CD14-positive monocyte (primary cell): ENCODE results near the gene ANXA11. TPM values are rescaled to one million over a fixed set of nuclear protein-coding genes. Genes with fewer than 3 reads are reported as not detected.

Source experiments
- DNase-seq, 3 donors: peaks; one replicate each; pipeline ENCODE4 v3.0.0-alpha.2; 2011 to 2022
- H2AFZ ChIP-seq: 2 replicates; pipeline ENCODE4 v1.6.0; 2012; ENCODE audit warnings: mild to moderate bottlenecking, low read depth, low read length, inconsistent platforms; ENCODE audit not compliant: insufficient read depth, poor library complexity, severe bottlenecking
- H3K27ac ChIP-seq, 2 donors: 1 replicate in 1 of 2; 2 replicates in 1 of 2; pipeline ENCODE4 v1.5.1; 2012 to 2013; ENCODE audit warnings: low read length in 2 of 2, control low read depth in 1 of 2, inconsistent platforms in 1 of 2, low read depth in 1 of 2, mild to moderate bottlenecking in 1 of 2
- H3K27me3 ChIP-seq, 2 donors: one replicate each; pipeline versions ENCODE4 v1.6.0 to v1.6.1; 2011 to 2013; ENCODE audit warnings: low read length in 2 of 2; ENCODE audit not compliant: control insufficient read depth in 2 of 2, insufficient read depth in 2 of 2
- H3K36me3 ChIP-seq, 2 donors: replicated peaks in 1 of 2; 1 replicate in 1 of 2; 2 replicates in 1 of 2; pipeline versions ENCODE4 v1.5.1 to v1.6.1; 2012 to 2013; ENCODE audit warnings: low read length in 2 of 2, control low read depth in 1 of 2, inconsistent platforms in 1 of 2, mild to moderate bottlenecking in 1 of 2; ENCODE audit not compliant: insufficient read depth in 2 of 2, control insufficient read depth in 1 of 2
- H3K4me1 ChIP-seq, 2 donors: 1 replicate in 1 of 2; 2 replicates in 1 of 2; pipeline versions ENCODE4 v1.5.1 to v1.6.1; 2012 to 2013; ENCODE audit warnings: low read length in 2 of 2, control low read depth in 1 of 2, inconsistent platforms in 1 of 2, mild to moderate bottlenecking in 1 of 2, moderate library complexity in 1 of 2; ENCODE audit not compliant: insufficient read depth in 2 of 2, control insufficient read depth in 1 of 2
- H3K4me2 ChIP-seq: replicated peaks from 2 replicates; pipeline ENCODE3; 2012; ENCODE audit warnings: low read length, moderate library complexity, mild to moderate bottlenecking; ENCODE audit not compliant: poor library complexity, severe bottlenecking; ENCODE audit errors: extremely low read depth
- H3K4me3 ChIP-seq, 3 experiments: fragments of 200-600 bp in 1 of 3; sonication (generic) in 1 of 3; replicated peaks in 1 of 3; 1 replicate in 2 of 3; 2 replicates in 1 of 3; pipeline ENCODE4 v1.5.1; 2011 to 2013; ENCODE audit warnings: low read length in 3 of 3, mild to moderate bottlenecking in 3 of 3, control low read depth in 2 of 3, low read depth in 2 of 3, inconsistent platforms in 1 of 3, moderate library complexity in 1 of 3
- H3K79me2 ChIP-seq: 2 replicates; pipeline ENCODE4 v1.6.0; 2012; ENCODE audit warnings: mild to moderate bottlenecking, control low read depth, inconsistent platforms, low read length, moderate library complexity; ENCODE audit not compliant: insufficient read depth
- H3K9ac ChIP-seq: 2 replicates; pipeline ENCODE4 v1.6.0; 2017; ENCODE audit warnings: low read length, mild to moderate bottlenecking; ENCODE audit not compliant: insufficient read depth, poor library complexity, severe bottlenecking
- H3K9me3 ChIP-seq, 2 donors: replicated peaks in 1 of 2; 1 replicate in 1 of 2; 2 replicates in 1 of 2; pipeline versions ENCODE4 v1.5.1 to v1.6.1; 2012 to 2013; ENCODE audit warnings: low read length in 2 of 2, control low read depth in 1 of 2; ENCODE audit not compliant: control insufficient read depth in 1 of 2, insufficient read depth in 1 of 2
- H4K20me1 ChIP-seq: 2 replicates; pipeline ENCODE4 v1.6.0; 2012; ENCODE audit warnings: mild to moderate bottlenecking, low read length, control low read depth, moderate library complexity; ENCODE audit not compliant: insufficient read depth
- H3K27ac Mint-ChIP-seq, 7 donors: one replicate each; pipeline ENCODE4 v1.8.0; 2020; ENCODE audit warnings: mild to moderate bottlenecking in 7 of 7, mixed read lengths in 7 of 7, moderate library complexity in 6 of 7, inconsistent platforms in 2 of 7
- H3K27me3 Mint-ChIP-seq, 3 donors: one replicate each; pipeline ENCODE4 v1.8.0; 2021 to 2022; ENCODE audit warnings: low read depth in 3 of 3, mild to moderate bottlenecking in 3 of 3, mixed read lengths in 3 of 3, moderate library complexity in 3 of 3, inconsistent platforms in 1 of 3
- H3K36me3 Mint-ChIP-seq, 2 donors: one replicate each; pipeline ENCODE4 v1.8.0; 2020; ENCODE audit warnings: mixed read lengths in 2 of 2, inconsistent platforms in 1 of 2, mild to moderate bottlenecking in 1 of 2
- H3K4me1 Mint-ChIP-seq: one replicate; pipeline ENCODE4 v1.8.0; 2020; ENCODE audit warnings: mild to moderate bottlenecking, mixed read lengths
- H3K4me3 Mint-ChIP-seq, 2 donors: one replicate each; pipeline ENCODE4 v1.8.0; 2020; ENCODE audit warnings: mild to moderate bottlenecking in 2 of 2, mixed read lengths in 2 of 2, moderate library complexity in 1 of 2
- H3K9me3 Mint-ChIP-seq, 7 donors: one replicate each; pipeline ENCODE4 v1.8.0; 2020 to 2022; ENCODE audit warnings: mixed read lengths in 7 of 7, mild to moderate bottlenecking in 6 of 7, moderate library complexity in 6 of 7, inconsistent platforms in 2 of 7
- WGBS: methylation state at CpG from one replicate; pipeline ENCODE4 v1.1.5; 2013; ENCODE audit warnings: missing lambda C conversion rate; ENCODE audit not compliant: insufficient coverage; 5-methylcytosine and 5-hydroxymethylcytosine counted together
- intact Hi-C, 2 donors: fragments of 100-400 bp; cut with micrococcal nuclease; formaldehyde crosslinking; loops; one replicate each; pipeline versions ENCODE4 v1.15.0 to v1.15.1; 2023
- polyA plus RNA-seq, 3 donors: library from polyadenylated mRNA; depleted of rRNA in 1 of 3; unstranded in 2 of 3; stranded (reverse) in 1 of 3; fragments of 300-500 nt in 2 of 3; fragments of >200 nt in 1 of 3; fragmentation: Illumina TruSeq in 2 of 3; gene quantifications; 1 replicate in 2 of 3; 2 replicates in 1 of 3; pipeline ENCODE4 v1.2.3, GENCODE V29; 2012 to 2021
- TF ChIP-seq, protein P1 (sequence below): fragments of 200-600 bp; IDR thresholded peaks from one replicate; pipeline ENCODE4 v1.8.0; 2022; ENCODE audit warnings: antibody characterized with exemption, mild to moderate bottlenecking

Gene ANXA11
- polyA plus RNA-seq, 3 donors, result 95.6 to 174 (median 134) TPM

- Mint-ChIP-seq H3K27ac (no peak overlapping the region), H3K9me3 (no peaks in the 10 kb centered on the region), H3K4me1 (peaks cover 6% of the 10 kb centered on the region), H3K4me3 (no peak overlapping the region), H3K27me3 (peaks cover 6 to 24% (median 16%) of the 10 kb centered on the region in 3 donors), H3K36me3 (no peaks in the 10 kb centered on the region)
- intact Hi-C loops, result no loop called here
- no peak for DNase-seq
- Histone ChIP-seq H3K4me2 (no peak overlapping the region), H3K9me3 (no peaks in the 10 kb centered on the region), H3K79me2 (no peaks in the 10 kb centered on the region), H3K27me3 (no peaks in the 10 kb centered on the region), H3K4me3 (no peak overlapping the region), H3K9ac (no peak overlapping the region), H2AFZ (no peak overlapping the region), H3K27ac (no peak overlapping the region), H3K36me3 (no peaks in the 10 kb centered on the region), H3K4me1 (peaks cover 5 to 6% of the 10 kb centered on the region in 2 donors), H4K20me1 (no peaks in the 10 kb centered on the region)
- WGBS, result 100% methylated on average over 1 of the region's 2 CpGs
- TF ChIP-seq, protein P1, sequence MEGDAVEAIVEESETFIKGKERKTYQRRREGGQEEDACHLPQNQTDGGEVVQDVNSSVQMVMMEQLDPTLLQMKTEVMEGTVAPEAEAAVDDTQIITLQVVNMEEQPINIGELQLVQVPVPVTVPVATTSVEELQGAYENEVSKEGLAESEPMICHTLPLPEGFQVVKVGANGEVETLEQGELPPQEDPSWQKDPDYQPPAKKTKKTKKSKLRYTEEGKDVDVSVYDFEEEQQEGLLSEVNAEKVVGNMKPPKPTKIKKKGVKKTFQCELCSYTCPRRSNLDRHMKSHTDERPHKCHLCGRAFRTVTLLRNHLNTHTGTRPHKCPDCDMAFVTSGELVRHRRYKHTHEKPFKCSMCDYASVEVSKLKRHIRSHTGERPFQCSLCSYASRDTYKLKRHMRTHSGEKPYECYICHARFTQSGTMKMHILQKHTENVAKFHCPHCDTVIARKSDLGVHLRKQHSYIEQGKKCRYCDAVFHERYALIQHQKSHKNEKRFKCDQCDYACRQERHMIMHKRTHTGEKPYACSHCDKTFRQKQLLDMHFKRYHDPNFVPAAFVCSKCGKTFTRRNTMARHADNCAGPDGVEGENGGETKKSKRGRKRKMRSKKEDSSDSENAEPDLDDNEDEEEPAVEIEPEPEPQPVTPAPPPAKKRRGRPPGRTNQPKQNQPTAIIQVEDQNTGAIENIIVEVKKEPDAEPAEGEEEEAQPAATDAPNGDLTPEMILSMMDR, result no peak
These were observed 66.1 kb downstream of the ANXA11 start for GRCh38 chr10:80139265-80139664.

- 97% methylated on average over 3 of the region's 4 CpGs for WGBS
- Histone ChIP-seq H3K9ac (no peak overlapping the region), H3K27ac (no peak overlapping the region), H3K36me3 (no peaks in the 10 kb centered on the region), H3K4me2 (no peak overlapping the region), H3K4me3 (no peak overlapping the region), H2AFZ (no peak overlapping the region), H3K9me3 (no peaks in the 10 kb centered on the region), H4K20me1 (no peaks in the 10 kb centered on the region), H3K79me2 (no peaks in the 10 kb centered on the region), H3K4me1 (peaks cover 0 to 4% of the 10 kb centered on the region in 2 donors), H3K27me3 (peaks cover 5 to 10% of the 10 kb centered on the region in 2 donors)
- intact Hi-C loops, result no loop called here
- TF ChIP-seq, protein P1, result no peak
- Mint-ChIP-seq H3K36me3 (peaks cover 0 to 5% of the 10 kb centered on the region in 2 donors), H3K27me3 (peaks cover 18 to 31% (median 28%) of the 10 kb centered on the region in 3 donors), H3K27ac (no peak overlapping the region), H3K9me3 (peaks cover 0 to 4% (median 0%) of the 10 kb centered on the region in 7 donors), H3K4me3 (no peak overlapping the region), H3K4me1 (peaks cover 6% of the 10 kb centered on the region)
- DNase-seq, result no peak
These were observed 67.4 kb downstream of the ANXA11 start for GRCh38 chr10:80137920-80138319.
